K562 (cell line): ENCODE measurements around the gene IL20RB. TPM values are rescaled to one million over a fixed set of nuclear protein-coding genes. Genes with fewer than 3 reads are reported as not detected.
A peak's percentile ranks its signal among the peaks of the same experiment; 100 is the strongest.

ENCODE experiments used
- CEBPG ChIP-seq, 3 experiments: fragments of 200-800 bp in 1 of 3; sonication (Bioruptor generic) in 1 of 3; sonication (generic) in 1 of 3; formaldehyde crosslinking in 1 of 3; IDR thresholded peaks in 2 of 3; conservative IDR thresholded peaks in 1 of 3; 2 replicates each; pipeline versions ENCODE4 v1.6.1 to v1.8.0; 2016 to 2022; ENCODE audit warnings: missing compliant biosample characterization in 2 of 3, missing genetic modification characterization in 2 of 3, mild to moderate bottlenecking in 1 of 3, missing genetic modification reagents in 1 of 3
- JUND ChIP-seq, 2 experiments: IDR thresholded peaks; 2 replicates in 1 of 2; 3 replicates in 1 of 2; pipeline ENCODE4 v1.6.1; 2011; ENCODE audit warnings: borderline replicate concordance in 2 of 2, low read depth in 2 of 2, low read length in 2 of 2, improper control_type of control experiment in 1 of 2, missing biosample characterization in 1 of 2, missing genetic modification characterization in 1 of 2, missing genetic modification reagents in 1 of 2
- L3MBTL2 ChIP-seq: fragments of 450-650 bp; IDR thresholded peaks from 2 replicates; pipeline ENCODE4 v1.6.1; 2016; ENCODE audit warnings: mild to moderate bottlenecking, moderate library complexity
- polyA plus RNA-seq, 8 experiments: library from polyadenylated mRNA; depleted of rRNA in 4 of 8; stranded (reverse) in 5 of 8; unstranded in 3 of 8; fragments of >200 nt; fragmentation: Nextera tagmentation in 2 of 8; fragmentation: Illumina TruSeq in 1 of 8; extraction: Ambion mirVana in 2 of 8; extraction: Trizol in 1 of 8; gene quantifications; 2 replicates each; pipeline versions ENCODE4 v1.2.1 to v1.2.3, GENCODE V29; 2011 to 2014; ENCODE audit warnings: inconsistent platforms in 1 of 8, missing spikeins in 1 of 8
- total RNA-seq, 7 experiments: library from RNA; depleted of rRNA in 6 of 7; stranded (reverse); fragments of >200 nt in 6 of 7; fragmentation: Illumina TruSeq in 2 of 7; extraction: Trizol in 2 of 7; gene quantifications; 2 replicates each; pipeline versions ENCODE4 v1.2.1 to v1.2.3, GENCODE V29; 2011 to 2021; ENCODE audit warnings: low replicate concordance in 1 of 7
- TF ChIP-seq, protein P1 (sequence below): fragments of 450-650 bp; IDR thresholded peaks from 2 replicates; pipeline ENCODE4 v1.6.1; 2016; ENCODE audit warnings: mild to moderate bottlenecking, moderate library complexity

Gene IL20RB
- total and polyA plus RNA-seq, 9 of the 15 experiments (the other 6 are each of a cell fraction or from before 2014, with no cell fraction given): 0.77 to 9.9 (median 6.1) TPM

DNA sequence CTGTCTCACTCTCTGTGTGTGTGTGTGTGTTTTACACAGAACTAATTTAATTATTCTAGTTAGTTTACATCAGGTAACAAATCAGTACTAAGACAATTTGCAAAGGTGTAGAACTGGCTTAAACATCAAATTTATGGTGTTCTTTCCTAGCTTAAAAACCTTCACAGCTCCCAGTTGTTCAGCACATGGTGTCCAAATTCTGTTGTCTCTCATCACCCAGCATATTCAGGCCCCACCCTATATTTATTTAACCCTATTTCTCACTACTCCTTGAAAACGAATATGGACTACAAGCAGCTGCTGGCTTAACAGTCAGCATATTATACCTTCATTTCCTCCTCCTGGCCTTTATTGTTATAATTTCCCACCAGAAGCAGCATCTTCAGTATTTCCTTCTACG, 1.2 kb downstream of the IL20RB start (continued):
- TF ChIP-seq, protein P1, sequence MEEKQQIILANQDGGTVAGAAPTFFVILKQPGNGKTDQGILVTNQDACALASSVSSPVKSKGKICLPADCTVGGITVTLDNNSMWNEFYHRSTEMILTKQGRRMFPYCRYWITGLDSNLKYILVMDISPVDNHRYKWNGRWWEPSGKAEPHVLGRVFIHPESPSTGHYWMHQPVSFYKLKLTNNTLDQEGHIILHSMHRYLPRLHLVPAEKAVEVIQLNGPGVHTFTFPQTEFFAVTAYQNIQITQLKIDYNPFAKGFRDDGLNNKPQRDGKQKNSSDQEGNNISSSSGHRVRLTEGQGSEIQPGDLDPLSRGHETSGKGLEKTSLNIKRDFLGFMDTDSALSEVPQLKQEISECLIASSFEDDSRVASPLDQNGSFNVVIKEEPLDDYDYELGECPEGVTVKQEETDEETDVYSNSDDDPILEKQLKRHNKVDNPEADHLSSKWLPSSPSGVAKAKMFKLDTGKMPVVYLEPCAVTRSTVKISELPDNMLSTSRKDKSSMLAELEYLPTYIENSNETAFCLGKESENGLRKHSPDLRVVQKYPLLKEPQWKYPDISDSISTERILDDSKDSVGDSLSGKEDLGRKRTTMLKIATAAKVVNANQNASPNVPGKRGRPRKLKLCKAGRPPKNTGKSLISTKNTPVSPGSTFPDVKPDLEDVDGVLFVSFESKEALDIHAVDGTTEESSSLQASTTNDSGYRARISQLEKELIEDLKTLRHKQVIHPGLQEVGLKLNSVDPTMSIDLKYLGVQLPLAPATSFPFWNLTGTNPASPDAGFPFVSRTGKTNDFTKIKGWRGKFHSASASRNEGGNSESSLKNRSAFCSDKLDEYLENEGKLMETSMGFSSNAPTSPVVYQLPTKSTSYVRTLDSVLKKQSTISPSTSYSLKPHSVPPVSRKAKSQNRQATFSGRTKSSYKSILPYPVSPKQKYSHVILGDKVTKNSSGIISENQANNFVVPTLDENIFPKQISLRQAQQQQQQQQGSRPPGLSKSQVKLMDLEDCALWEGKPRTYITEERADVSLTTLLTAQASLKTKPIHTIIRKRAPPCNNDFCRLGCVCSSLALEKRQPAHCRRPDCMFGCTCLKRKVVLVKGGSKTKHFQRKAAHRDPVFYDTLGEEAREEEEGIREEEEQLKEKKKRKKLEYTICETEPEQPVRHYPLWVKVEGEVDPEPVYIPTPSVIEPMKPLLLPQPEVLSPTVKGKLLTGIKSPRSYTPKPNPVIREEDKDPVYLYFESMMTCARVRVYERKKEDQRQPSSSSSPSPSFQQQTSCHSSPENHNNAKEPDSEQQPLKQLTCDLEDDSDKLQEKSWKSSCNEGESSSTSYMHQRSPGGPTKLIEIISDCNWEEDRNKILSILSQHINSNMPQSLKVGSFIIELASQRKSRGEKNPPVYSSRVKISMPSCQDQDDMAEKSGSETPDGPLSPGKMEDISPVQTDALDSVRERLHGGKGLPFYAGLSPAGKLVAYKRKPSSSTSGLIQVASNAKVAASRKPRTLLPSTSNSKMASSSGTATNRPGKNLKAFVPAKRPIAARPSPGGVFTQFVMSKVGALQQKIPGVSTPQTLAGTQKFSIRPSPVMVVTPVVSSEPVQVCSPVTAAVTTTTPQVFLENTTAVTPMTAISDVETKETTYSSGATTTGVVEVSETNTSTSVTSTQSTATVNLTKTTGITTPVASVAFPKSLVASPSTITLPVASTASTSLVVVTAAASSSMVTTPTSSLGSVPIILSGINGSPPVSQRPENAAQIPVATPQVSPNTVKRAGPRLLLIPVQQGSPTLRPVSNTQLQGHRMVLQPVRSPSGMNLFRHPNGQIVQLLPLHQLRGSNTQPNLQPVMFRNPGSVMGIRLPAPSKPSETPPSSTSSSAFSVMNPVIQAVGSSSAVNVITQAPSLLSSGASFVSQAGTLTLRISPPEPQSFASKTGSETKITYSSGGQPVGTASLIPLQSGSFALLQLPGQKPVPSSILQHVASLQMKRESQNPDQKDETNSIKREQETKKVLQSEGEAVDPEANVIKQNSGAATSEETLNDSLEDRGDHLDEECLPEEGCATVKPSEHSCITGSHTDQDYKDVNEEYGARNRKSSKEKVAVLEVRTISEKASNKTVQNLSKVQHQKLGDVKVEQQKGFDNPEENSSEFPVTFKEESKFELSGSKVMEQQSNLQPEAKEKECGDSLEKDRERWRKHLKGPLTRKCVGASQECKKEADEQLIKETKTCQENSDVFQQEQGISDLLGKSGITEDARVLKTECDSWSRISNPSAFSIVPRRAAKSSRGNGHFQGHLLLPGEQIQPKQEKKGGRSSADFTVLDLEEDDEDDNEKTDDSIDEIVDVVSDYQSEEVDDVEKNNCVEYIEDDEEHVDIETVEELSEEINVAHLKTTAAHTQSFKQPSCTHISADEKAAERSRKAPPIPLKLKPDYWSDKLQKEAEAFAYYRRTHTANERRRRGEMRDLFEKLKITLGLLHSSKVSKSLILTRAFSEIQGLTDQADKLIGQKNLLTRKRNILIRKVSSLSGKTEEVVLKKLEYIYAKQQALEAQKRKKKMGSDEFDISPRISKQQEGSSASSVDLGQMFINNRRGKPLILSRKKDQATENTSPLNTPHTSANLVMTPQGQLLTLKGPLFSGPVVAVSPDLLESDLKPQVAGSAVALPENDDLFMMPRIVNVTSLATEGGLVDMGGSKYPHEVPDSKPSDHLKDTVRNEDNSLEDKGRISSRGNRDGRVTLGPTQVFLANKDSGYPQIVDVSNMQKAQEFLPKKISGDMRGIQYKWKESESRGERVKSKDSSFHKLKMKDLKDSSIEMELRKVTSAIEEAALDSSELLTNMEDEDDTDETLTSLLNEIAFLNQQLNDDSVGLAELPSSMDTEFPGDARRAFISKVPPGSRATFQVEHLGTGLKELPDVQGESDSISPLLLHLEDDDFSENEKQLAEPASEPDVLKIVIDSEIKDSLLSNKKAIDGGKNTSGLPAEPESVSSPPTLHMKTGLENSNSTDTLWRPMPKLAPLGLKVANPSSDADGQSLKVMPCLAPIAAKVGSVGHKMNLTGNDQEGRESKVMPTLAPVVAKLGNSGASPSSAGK: peak; percentile 36; the same call in 1 of the 2 replicates
- TF ChIP-seq L3MBTL2 (peak; percentile 63; the same call in 1 of the 2 replicates), JUND (IDR thresholded peaks at IDR 0.05; ENCODE audit: borderline replicate concordance, low read depth, low read length) (no peak), JUND (tag; IDR thresholded peaks at IDR 0.05; ENCODE audit: borderline replicate concordance, low read depth, low read length) (no peak), CEBPG (CRISPR knock-in tag; IDR thresholded peaks at IDR 0.05) (no peak), CEBPG (tag; conservative IDR thresholded peaks at IDR 0.05 in 1 of 2, IDR thresholded peaks at IDR 0.05 in 1 of 2) (no peak)
